Caco-2 (cell line): Measurements from ENCODE around the gene CDRT15. TPM values are rescaled to one million over a fixed set of nuclear protein-coding genes. Genes with fewer than 3 reads are reported as not detected.

ENCODE experiments used
- BruUV-seq: library from RNA; stranded (reverse); fragments of 400-500 nt; replicated peaks from 2 replicates; lab custom pipeline; 2021; lab: Mats Ljungman, UMichigan
- CTCF ChIA-PET: fragments of 300-600 bp; sonication (Branson Sonifier 250); formaldehyde crosslinking; loops from one replicate; lab custom pipeline; 2022; ENCODE audit warnings: antibody characterized with exemption; lab: Charles Lee
- POLR2A ChIA-PET: fragments of 300-600 bp; sonication (Branson Sonifier 250); formaldehyde crosslinking; loops from one replicate; lab custom pipeline; 2022; ENCODE audit warnings: antibody characterized with exemption; lab: Charles Lee
- DNase-seq, 2 experiments: peaks; one replicate each; pipeline versions ENCODE4 v3.0.0 to v3.0.0-alpha.2; 2020 to 2022
- H3K27me3 ChIP-seq: replicated peaks from 2 replicates; pipeline ENCODE4 v1.6.0; 2011; ENCODE audit warnings: low read length; ENCODE audit not compliant: control insufficient read depth, insufficient read depth
- H3K36me3 ChIP-seq: 2 replicates; pipeline ENCODE4 v1.5.1; 2011; ENCODE audit warnings: low read length; ENCODE audit not compliant: control insufficient read depth, insufficient read depth
- H3K4me1 ChIP-seq: fragments of 250-450 bp; sonication (Bioruptor Pico); 2 replicates; pipeline ENCODE4 v1.5.1; 2020; ENCODE audit warnings: mild to moderate bottlenecking
- H3K4me3 ChIP-seq: 2 replicates; pipeline ENCODE4 v1.5.1; 2011; ENCODE audit warnings: low read depth, mild to moderate bottlenecking, control low read depth, low read length
- H3K9me3 ChIP-seq: fragments of 250-450 bp; sonication (Bioruptor Pico); 2 replicates; pipeline ENCODE4 v1.5.1; 2020; ENCODE audit warnings: mild to moderate bottlenecking, moderate library complexity
- H3K27ac Mint-ChIP-seq: one replicate; pipeline ENCODE4 v1.8.0; 2022; ENCODE audit warnings: mixed read lengths; ENCODE audit not compliant: unreplicated experiment
- H3K27me3 Mint-ChIP-seq: one replicate; pipeline ENCODE4 v1.8.0; 2022; ENCODE audit warnings: mixed read lengths; ENCODE audit not compliant: insufficient read depth, unreplicated experiment
- H3K36me3 Mint-ChIP-seq: one replicate; pipeline ENCODE4 v1.8.0; 2022; ENCODE audit warnings: mild to moderate bottlenecking, mixed read lengths; ENCODE audit not compliant: insufficient read depth, unreplicated experiment
- H3K4me1 Mint-ChIP-seq: one replicate; pipeline ENCODE4 v1.8.0; 2022; ENCODE audit warnings: low read depth, mixed read lengths; ENCODE audit not compliant: unreplicated experiment
- H3K4me3 Mint-ChIP-seq: one replicate; pipeline ENCODE4 v1.8.0; 2022; ENCODE audit warnings: mild to moderate bottlenecking, moderate library complexity, mixed read lengths; ENCODE audit not compliant: unreplicated experiment
- H3K9me3 Mint-ChIP-seq: one replicate; pipeline ENCODE4 v1.8.0; 2022; ENCODE audit warnings: mixed read lengths; ENCODE audit not compliant: unreplicated experiment
- CTCF ChIP-seq, 2 experiments: fragments of 200-600 bp in 1 of 2; IDR thresholded peaks; 1 replicate in 1 of 2; 2 replicates in 1 of 2; pipeline versions ENCODE4 v1.5.1 to v1.8.0; 2011 to 2022; ENCODE audit warnings: antibody characterized with exemption in 1 of 2, control low read depth in 1 of 2, inconsistent platforms in 1 of 2, low read depth in 1 of 2, low read length in 1 of 2, mild to moderate bottlenecking in 1 of 2, moderate library complexity in 1 of 2; ENCODE audit not compliant: insufficient read depth in 1 of 2, severe bottlenecking in 1 of 2, unreplicated experiment in 1 of 2
- intact Hi-C: fragments of 100-400 bp; cut with micrococcal nuclease; formaldehyde crosslinking; loops from one replicate; pipeline ENCODE4 v1.10.0; 2022; ENCODE audit not compliant: unreplicated experiment
- total RNA-seq: library from RNA; stranded (reverse); gene quantifications from 2 replicates; pipeline ENCODE4 v1.2.3, GENCODE V29; 2022

Gene CDRT15
- total RNA-seq, 1 experiment from 2014 or later, result not detected

- H3K27me3 Mint-ChIP-seq, result no peaks in the 10 kb centered on the region
- Histone ChIP-seq H3K4me3 (no peak overlapping the region), H3K27me3 (no peaks in the 10 kb centered on the region), H3K9me3 (no peaks in the 10 kb centered on the region), H3K4me1 (no peaks in the 10 kb centered on the region; the same call in 1 of the 2 replicates), H3K36me3 (no peaks in the 10 kb centered on the region)
- no peaks in the 10 kb centered on the region for H3K9me3 Mint-ChIP-seq
- peaks cover 17% of the 10 kb centered on the region for H3K36me3 Mint-ChIP-seq
- intact Hi-C loops, result no loop called here
- no peak overlapping the region for H3K4me3 Mint-ChIP-seq
- DNase-seq, result no peak
- POLR2A ChIA-PET, result no interaction called here
- CTCF ChIA-PET, result no interaction called here
- BruUV-seq, result no TSS peak
- H3K4me1 Mint-ChIP-seq, result peaks cover 7% of the 10 kb centered on the region
- no peak overlapping the region for H3K27ac Mint-ChIP-seq
- no peak for TF ChIP-seq CTCF (IDR thresholded peaks at IDR 0.05; ENCODE audit: insufficient read depth in 1 of 2, low read depth in 1 of 2, low read length in 1 of 2, severe bottlenecking in 1 of 2, unreplicated experiment in 1 of 2)
Observed at GRCh38 chr17:14205380-14205779, 31.3 kb downstream of the CDRT15 start.

GRCh38 chr17:14204546-14204945 lies 32.1 kb downstream of the CDRT15 start:
- BruUV-seq, result no TSS peak
- intact Hi-C loops, result no loop called here
- H3K4me3 ChIP-seq, result no peak overlapping the region
- no peaks in the 10 kb centered on the region for H3K9me3 Mint-ChIP-seq
- no peaks in the 10 kb centered on the region for H3K27me3 Mint-ChIP-seq
- no peak for DNase-seq
- ChIA-PET POLR2A (no interaction called here), CTCF (no interaction called here)
- peaks cover 12% of the 10 kb centered on the region for H3K36me3 Mint-ChIP-seq
- no peak for TF ChIP-seq CTCF (IDR thresholded peaks at IDR 0.05; ENCODE audit: insufficient read depth in 1 of 2, low read depth in 1 of 2, low read length in 1 of 2, severe bottlenecking in 1 of 2, unreplicated experiment in 1 of 2)
- no peak overlapping the region for H3K4me3 Mint-ChIP-seq
- no peak overlapping the region for H3K27ac Mint-ChIP-seq
- H3K9me3 ChIP-seq, result no peaks in the 10 kb centered on the region
- peaks cover 7% of the 10 kb centered on the region for H3K4me1 Mint-ChIP-seq
- no peaks in the 10 kb centered on the region; the same call in 1 of the 2 replicates for H3K4me1 ChIP-seq
- H3K36me3 ChIP-seq, result no peaks in the 10 kb centered on the region
- H3K27me3 ChIP-seq, result no peaks in the 10 kb centered on the region

GRCh38 chr17:14204084-14204483 lies 32.6 kb downstream of the CDRT15 start:
- CTCF ChIA-PET, result no interaction called here
- no peaks in the 10 kb centered on the region for H3K9me3 Mint-ChIP-seq
- no peak for DNase-seq
- H3K27ac Mint-ChIP-seq, result no peak overlapping the region
- no peak for TF ChIP-seq CTCF (IDR thresholded peaks at IDR 0.05; ENCODE audit: insufficient read depth in 1 of 2, low read depth in 1 of 2, low read length in 1 of 2, severe bottlenecking in 1 of 2, unreplicated experiment in 1 of 2)
- Histone ChIP-seq H3K36me3 (no peaks in the 10 kb centered on the region), H3K4me3 (no peak overlapping the region), H3K4me1 (no peaks in the 10 kb centered on the region; the same call in 1 of the 2 replicates), H3K27me3 (no peaks in the 10 kb centered on the region), H3K9me3 (no peaks in the 10 kb centered on the region)
- no TSS peak for BruUV-seq
- peaks cover 12% of the 10 kb centered on the region for H3K36me3 Mint-ChIP-seq
- no peak overlapping the region for H3K4me3 Mint-ChIP-seq
- peaks cover 7% of the 10 kb centered on the region for H3K4me1 Mint-ChIP-seq
- intact Hi-C loops, result no loop called here
- no peaks in the 10 kb centered on the region for H3K27me3 Mint-ChIP-seq
- POLR2A ChIA-PET, result no interaction called here
